Measurements from ENCODE around the gene PCDH1.

Gene PCDH1

DNA sequence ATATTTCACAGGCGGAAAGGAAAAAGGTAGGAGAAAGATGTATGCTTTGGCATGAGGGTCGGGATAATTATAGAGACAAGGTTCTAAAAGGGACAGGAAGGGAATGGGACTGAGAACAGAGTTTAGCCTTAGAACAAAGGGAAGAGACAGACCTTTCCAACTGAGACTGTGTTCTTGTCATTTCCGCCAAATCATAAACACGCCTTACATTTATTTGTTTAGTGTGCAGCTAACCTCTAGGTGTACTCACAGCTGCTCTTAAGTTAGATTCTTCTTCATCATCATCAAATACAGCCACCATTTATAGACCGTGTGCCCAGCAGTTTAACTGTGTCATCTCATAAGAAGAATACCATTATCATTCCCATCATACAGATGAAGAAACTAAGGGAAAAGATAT, 39.5 kb upstream of the PCDH1 start:
- Histone ChIP-seq H3K36me3 (ENCODE audit: control insufficient read depth in 4 of 4, insufficient read depth in 4 of 4, low read length in 3 of 4) (no peaks in the 10 kb centered on the region), H3K4me3 (ENCODE audit: control insufficient read depth in 1 of 7, extremely low read depth in 1 of 7, insufficient read depth in 4 of 7, low read depth in 2 of 7, low read length in 6 of 7) (no peak overlapping the region), H3K4me1 (ENCODE audit: control extremely low read depth in 1 of 4, control insufficient read depth in 4 of 4, insufficient read depth in 4 of 4, low read length in 3 of 4) (peaks cover 5 to 14% (median 13%) of the 10 kb centered on the region in 4 experiments), H3K9me3 (ENCODE audit: control extremely low read depth in 1 of 5, control insufficient read depth in 4 of 5, insufficient read depth in 2 of 5, low read depth in 1 of 5, low read length in 4 of 5) (no peaks in the 10 kb centered on the region), H3K27me3 (replicated peaks in 2 of 5; ENCODE audit: control insufficient read depth in 4 of 5, insufficient read depth in 5 of 5, low read length in 4 of 5) (peaks cover 0 to 7% (median 4%) of the 10 kb centered on the region in 5 experiments), H3K27ac (ENCODE audit: insufficient read depth in 1 of 2, low read depth in 1 of 2, low read length in 2 of 2, poor library complexity in 1 of 2, severe bottlenecking in 2 of 2) (no peak overlapping the region)
- no peak for DNase-seq
- ChIA-PET POLR2A (no interaction called here), CTCF (interaction anchor here (1.0 to 4.7 kb wide), 5 partner anchors 14 to 226 kb away, joined by 4 to 33 read pairs (median 7); partner anchors contain the start of gene PCDH12)
- 67% methylated on average over 3 of the region's 5 CpGs for WGBS (ENCODE audit: insufficient coverage)

DNA sequence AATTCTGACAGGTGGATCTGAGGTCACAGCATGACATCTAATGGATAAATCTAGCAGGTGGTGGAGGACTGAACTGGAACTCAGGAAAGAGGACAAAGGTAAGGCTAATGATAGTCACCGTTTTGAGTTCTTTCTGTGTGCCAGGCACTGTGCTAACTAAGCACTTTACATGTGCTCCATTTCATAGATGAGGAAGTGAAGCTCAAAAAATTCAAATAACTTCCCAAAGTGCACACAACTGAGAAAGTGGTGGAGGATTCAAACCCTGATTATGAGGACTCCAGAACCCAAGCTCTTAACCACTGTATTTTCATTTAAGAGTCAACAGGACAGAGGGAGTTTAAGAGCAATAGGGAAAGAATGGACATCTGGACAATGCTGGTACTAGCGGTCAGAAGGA, 38.3 kb upstream of the PCDH1 start:
- no peak for DNase-seq
- Histone ChIP-seq H3K27ac (ENCODE audit: insufficient read depth in 1 of 2, low read depth in 1 of 2, low read length in 2 of 2, poor library complexity in 1 of 2, severe bottlenecking in 2 of 2) (no peak overlapping the region), H3K36me3 (ENCODE audit: control insufficient read depth in 4 of 4, insufficient read depth in 4 of 4, low read length in 3 of 4) (no peaks in the 10 kb centered on the region), H3K4me3 (ENCODE audit: control insufficient read depth in 1 of 7, extremely low read depth in 1 of 7, insufficient read depth in 4 of 7, low read depth in 2 of 7, low read length in 6 of 7) (no peak overlapping the region), H3K4me1 (ENCODE audit: control extremely low read depth in 1 of 4, control insufficient read depth in 4 of 4, insufficient read depth in 4 of 4, low read length in 3 of 4) (peaks cover 5 to 14% (median 12%) of the 10 kb centered on the region in 4 experiments), H3K27me3 (replicated peaks in 2 of 5; ENCODE audit: control insufficient read depth in 4 of 5, insufficient read depth in 5 of 5, low read length in 4 of 5) (peaks cover 0 to 8% (median 4%) of the 10 kb centered on the region in 5 experiments), H3K9me3 (ENCODE audit: control extremely low read depth in 1 of 5, control insufficient read depth in 4 of 5, insufficient read depth in 2 of 5, low read depth in 1 of 5, low read length in 4 of 5) (no peaks in the 10 kb centered on the region)
- CTCF ChIA-PET: interaction anchor here (0.9 to 4.7 kb wide), 7 partner anchors 11 to 252 kb away, joined by 3 to 33 read pairs (median 4); no protein-coding TSS in a partner anchor
- POLR2A ChIA-PET: no interaction called here
- WGBS (ENCODE audit: insufficient coverage): 100% methylated on average over 2 of the region's 2 CpGs

DNA sequence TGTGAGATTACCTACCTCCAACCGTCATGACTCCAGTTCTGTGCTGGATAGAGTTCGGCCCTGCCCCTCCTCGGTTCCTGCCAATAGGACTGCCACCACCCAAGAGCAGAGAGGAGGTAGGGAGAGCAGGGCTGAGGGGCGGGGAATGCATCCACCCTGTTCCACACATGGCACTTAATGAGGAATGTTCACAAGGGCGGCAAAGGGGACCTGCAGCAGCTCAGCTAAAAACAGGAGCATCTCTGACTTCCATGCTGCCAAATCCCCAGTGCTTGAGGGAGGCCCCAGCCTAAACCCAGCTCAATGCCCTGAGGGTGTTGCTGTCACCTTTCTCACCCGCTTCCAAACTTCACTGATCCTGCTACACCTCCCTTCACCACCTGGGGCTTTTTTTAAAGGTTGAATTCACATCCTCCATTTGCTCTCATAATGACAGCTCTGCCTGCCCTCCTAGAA, 37.7 kb upstream of the PCDH1 start:
- 100% methylated on average over 3 of the region's 6 CpGs for WGBS (ENCODE audit: insufficient coverage)
- H3K36me3 ChIP-seq (ENCODE audit: control insufficient read depth in 4 of 4, insufficient read depth in 4 of 4, low read length in 3 of 4): no peaks in the 10 kb centered on the region
- peaks cover 0 to 8% (median 4%) of the 10 kb centered on the region in 5 experiments for H3K27me3 ChIP-seq (replicated peaks in 2 of 5; ENCODE audit: control insufficient read depth in 4 of 5, insufficient read depth in 5 of 5, low read length in 4 of 5)
- no peaks in the 10 kb centered on the region for H3K9me3 ChIP-seq (ENCODE audit: control extremely low read depth in 1 of 5, control insufficient read depth in 4 of 5, insufficient read depth in 2 of 5, low read depth in 1 of 5, low read length in 4 of 5)
- no peak overlapping the region for H3K4me3 ChIP-seq (ENCODE audit: control insufficient read depth in 1 of 7, extremely low read depth in 1 of 7, insufficient read depth in 4 of 7, low read depth in 2 of 7, low read length in 6 of 7)
- ChIA-PET POLR2A (no interaction called here), CTCF (interaction anchor here (0.9 to 4.7 kb wide), 9 partner anchors 10 to 251 kb away, joined by 3 to 33 read pairs (median 3); no protein-coding TSS in a partner anchor)
- peaks cover 5 to 14% (median 12%) of the 10 kb centered on the region in 4 experiments for H3K4me1 ChIP-seq (ENCODE audit: control extremely low read depth in 1 of 4, control insufficient read depth in 4 of 4, insufficient read depth in 4 of 4, low read length in 3 of 4)
- H3K27ac ChIP-seq (ENCODE audit: insufficient read depth in 1 of 2, low read depth in 1 of 2, low read length in 2 of 2, poor library complexity in 1 of 2, severe bottlenecking in 2 of 2): no peak overlapping the region
- DNase-seq: peak in 1 of 3 donors; percentile 13

DNA sequence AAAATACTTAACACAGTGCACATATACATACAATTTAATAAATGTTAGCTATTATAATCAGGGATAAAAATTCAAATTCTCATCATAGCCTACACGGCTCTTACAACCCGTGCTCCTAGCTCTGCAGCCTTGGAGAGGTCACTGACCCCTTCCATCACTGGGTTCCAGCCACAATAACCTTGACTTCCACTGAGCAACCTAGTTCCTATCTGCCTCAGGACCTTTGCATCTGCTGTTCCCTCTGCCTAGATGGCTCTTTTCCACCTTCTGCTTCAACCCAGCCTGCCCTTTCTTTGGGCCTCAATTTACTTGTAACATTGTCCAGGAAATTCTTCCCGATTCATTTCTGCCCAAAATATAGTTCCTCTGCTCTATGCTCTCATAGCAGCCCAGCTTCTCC, 36.6 kb upstream of the PCDH1 start:
- Histone ChIP-seq H3K27me3 (replicated peaks in 2 of 5; ENCODE audit: control insufficient read depth in 4 of 5, insufficient read depth in 5 of 5, low read length in 4 of 5) (peaks cover 0 to 8% (median 4%) of the 10 kb centered on the region in 5 experiments), H3K4me1 (ENCODE audit: control extremely low read depth in 1 of 4, control insufficient read depth in 4 of 4, insufficient read depth in 4 of 4, low read length in 3 of 4) (peaks cover 5 to 14% (median 12%) of the 10 kb centered on the region in 4 experiments), H3K4me3 (ENCODE audit: control insufficient read depth in 1 of 7, extremely low read depth in 1 of 7, insufficient read depth in 4 of 7, low read depth in 2 of 7, low read length in 6 of 7) (no peak overlapping the region), H3K9me3 (ENCODE audit: control extremely low read depth in 1 of 5, control insufficient read depth in 4 of 5, insufficient read depth in 2 of 5, low read depth in 1 of 5, low read length in 4 of 5) (no peaks in the 10 kb centered on the region), H3K36me3 (ENCODE audit: control insufficient read depth in 4 of 4, insufficient read depth in 4 of 4, low read length in 3 of 4) (no peaks in the 10 kb centered on the region), H3K27ac (ENCODE audit: insufficient read depth in 1 of 2, low read depth in 1 of 2, low read length in 2 of 2, poor library complexity in 1 of 2, severe bottlenecking in 2 of 2) (no peak overlapping the region)
- WGBS (ENCODE audit: insufficient coverage): 100% methylated on average over 2 of the region's 3 CpGs
- no peak for DNase-seq
- CTCF ChIA-PET: interaction anchor here (0.9 to 4.7 kb wide), 14 partner anchors 9 to 246 kb away, joined by 3 to 33 read pairs (median 5); partner anchors contain the start of genes DELE1 and RNF14
- POLR2A ChIA-PET: interaction anchor here (1.0 kb wide), 1 partner anchor 26 kb away, joined by 4 read pairs; no protein-coding TSS in a partner anchor

DNA sequence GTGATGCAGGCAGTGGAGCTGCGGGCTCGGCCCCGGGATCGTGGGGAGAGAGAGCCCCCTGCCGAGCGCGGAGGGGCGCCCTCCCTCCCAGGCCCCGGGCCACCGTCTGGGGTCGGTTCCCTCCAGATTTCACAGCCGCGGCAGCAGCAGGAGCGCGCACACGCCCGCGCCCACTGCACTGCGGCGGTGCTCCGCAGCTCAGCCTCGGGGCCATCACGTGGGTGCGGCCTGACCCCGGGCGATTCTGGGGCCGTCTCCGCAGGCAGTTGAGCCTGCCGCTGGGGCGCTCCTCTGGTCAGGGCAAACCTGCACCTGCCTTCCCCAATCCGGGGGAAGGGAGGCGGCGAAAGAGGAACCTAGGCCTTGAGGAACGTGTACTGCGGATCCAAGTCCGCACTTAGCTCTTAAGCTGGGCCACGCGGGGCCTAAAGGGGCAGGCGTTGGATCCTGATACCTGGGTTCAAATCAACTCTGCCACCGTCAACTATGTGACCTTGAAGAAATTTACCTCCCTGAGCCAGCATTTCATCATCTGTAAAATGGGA, 36.1 kb upstream of the PCDH1 start:
- Histone ChIP-seq H3K27ac (ENCODE audit: insufficient read depth in 1 of 2, low read depth in 1 of 2, low read length in 2 of 2, poor library complexity in 1 of 2, severe bottlenecking in 2 of 2) (no peak overlapping the region), H3K9me3 (ENCODE audit: control extremely low read depth in 1 of 5, control insufficient read depth in 4 of 5, insufficient read depth in 2 of 5, low read depth in 1 of 5, low read length in 4 of 5) (no peaks in the 10 kb centered on the region), H3K36me3 (ENCODE audit: control insufficient read depth in 4 of 4, insufficient read depth in 4 of 4, low read length in 3 of 4) (no peaks in the 10 kb centered on the region), H3K27me3 (replicated peaks in 2 of 5; ENCODE audit: control insufficient read depth in 4 of 5, insufficient read depth in 5 of 5, low read length in 4 of 5) (peaks cover 0 to 8% (median 4%) of the 10 kb centered on the region in 5 experiments), H3K4me3 (ENCODE audit: control insufficient read depth in 1 of 7, extremely low read depth in 1 of 7, insufficient read depth in 4 of 7, low read depth in 2 of 7, low read length in 6 of 7) (peak overlapping the region in 6 of 7 experiments; percentile 30 to 71 (median 58)), H3K4me1 (ENCODE audit: control extremely low read depth in 1 of 4, control insufficient read depth in 4 of 4, insufficient read depth in 4 of 4, low read length in 3 of 4) (peaks cover 5 to 14% (median 12%) of the 10 kb centered on the region in 4 experiments)
- DNase-seq: peak; percentile 55 to 82 (median 74)
- ChIA-PET CTCF (interaction anchor here (1.0 to 4.7 kb wide), 12 partner anchors 8 to 246 kb away, joined by 3 to 33 read pairs (median 8); partner anchors contain the start of genes DELE1 and RNF14), POLR2A (interaction anchor here (1.0 kb wide), 1 partner anchor 27 kb away, joined by 4 read pairs; no protein-coding TSS in a partner anchor)
- WGBS (ENCODE audit: insufficient coverage): 2% methylated on average over 30 of the region's 40 CpGs

DNA sequence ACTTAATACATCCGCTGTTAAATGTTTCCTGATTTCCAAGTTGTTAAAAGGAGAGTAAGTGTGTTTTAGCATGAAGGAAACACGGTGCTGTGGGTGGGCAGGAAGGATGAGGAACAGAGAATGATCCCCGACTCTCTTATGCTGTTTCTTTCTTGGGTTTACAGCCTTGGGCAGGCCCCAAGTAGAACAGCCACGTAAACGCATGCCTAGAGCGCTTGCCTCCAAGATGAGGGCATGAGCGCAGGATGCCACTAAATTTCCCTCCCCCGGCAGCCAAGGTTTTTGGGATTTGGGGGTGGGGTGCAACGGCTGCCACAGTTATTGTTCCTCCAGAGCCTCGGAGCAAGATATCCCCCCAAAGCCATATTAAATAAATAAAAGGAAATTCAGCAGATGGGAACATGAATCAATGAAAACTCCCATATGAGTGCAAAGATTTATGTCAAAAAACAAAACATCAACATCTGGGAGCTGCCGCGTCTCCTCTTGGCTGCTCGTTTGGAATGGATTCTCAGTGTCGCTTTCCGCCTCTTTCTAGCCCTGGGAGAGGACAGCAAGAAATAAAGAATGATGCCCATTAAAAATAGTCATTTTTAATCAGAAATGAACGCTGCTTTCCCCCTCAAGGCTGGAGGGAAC, 35.5 kb upstream of the PCDH1 start:
- 14% methylated on average over 9 of the region's 16 CpGs for WGBS (ENCODE audit: insufficient coverage)
- H3K27ac ChIP-seq (ENCODE audit: insufficient read depth in 1 of 2, low read depth in 1 of 2, low read length in 2 of 2, poor library complexity in 1 of 2, severe bottlenecking in 2 of 2): no peak overlapping the region
- ChIA-PET CTCF (interaction anchor here (1.0 to 4.7 kb wide), 11 partner anchors 8 to 245 kb away, joined by 3 to 33 read pairs (median 11); partner anchors contain the start of genes DELE1 and RNF14), POLR2A (interaction anchor here (1.0 kb wide), 1 partner anchor 27 kb away, joined by 4 read pairs; no protein-coding TSS in a partner anchor)
- peaks cover 0 to 8% (median 4%) of the 10 kb centered on the region in 5 experiments for H3K27me3 ChIP-seq (replicated peaks in 2 of 5; ENCODE audit: control insufficient read depth in 4 of 5, insufficient read depth in 5 of 5, low read length in 4 of 5)
- no peak for DNase-seq
- H3K4me3 ChIP-seq (ENCODE audit: control insufficient read depth in 1 of 7, extremely low read depth in 1 of 7, insufficient read depth in 4 of 7, low read depth in 2 of 7, low read length in 6 of 7): peak overlapping the region in 6 of 7 experiments; percentile 30 to 71 (median 58)
- H3K9me3 ChIP-seq (ENCODE audit: control extremely low read depth in 1 of 5, control insufficient read depth in 4 of 5, insufficient read depth in 2 of 5, low read depth in 1 of 5, low read length in 4 of 5): no peaks in the 10 kb centered on the region
- H3K36me3 ChIP-seq (ENCODE audit: control insufficient read depth in 4 of 4, insufficient read depth in 4 of 4, low read length in 3 of 4): no peaks in the 10 kb centered on the region
- H3K4me1 ChIP-seq (ENCODE audit: control extremely low read depth in 1 of 4, control insufficient read depth in 4 of 4, insufficient read depth in 4 of 4, low read length in 3 of 4): peaks cover 5 to 14% (median 12%) of the 10 kb centered on the region in 4 experiments

Data from common myeloid progenitor, CD34-positive (primary cell).